K562 (cell line): ENCODE measurements around the gene CLNK. TPM values are rescaled to one million over a fixed set of nuclear protein-coding genes. Genes with fewer than 3 reads are reported as not detected.

Source experiments
- ARID2 ChIP-seq: fragments of 450-650 bp; IDR thresholded peaks from 2 replicates; pipeline ENCODE4 v1.6.1; 2017; ENCODE audit warnings: antibody characterized with exemption, mild to moderate bottlenecking
- IFI16 ChIP-seq: fragments of 250-450 bp; sonication (Bioruptor Pico); IDR thresholded peaks from 2 replicates; pipeline ENCODE4 v2.1.2; 2022; ENCODE audit warnings: mild to moderate bottlenecking, inconsistent platforms
- MAFK ChIP-seq: IDR thresholded peaks from 2 replicates; pipeline ENCODE4 v1.6.1; 2011; ENCODE audit warnings: low read length, improper control_type of control experiment
- PPARD ChIP-seq: fragments of 250-450 bp; sonication (Bioruptor Pico); IDR thresholded peaks from 2 replicates; pipeline ENCODE4 v1.8.0; 2022; ENCODE audit warnings: inconsistent platforms, mild to moderate bottlenecking, moderate library complexity
- polyA plus RNA-seq, 8 experiments: library from polyadenylated mRNA; depleted of rRNA in 4 of 8; stranded (reverse) in 5 of 8; unstranded in 3 of 8; fragments of >200 nt; fragmentation: Nextera tagmentation in 2 of 8; fragmentation: Illumina TruSeq in 1 of 8; extraction: Ambion mirVana in 2 of 8; extraction: Trizol in 1 of 8; gene quantifications; 2 replicates each; pipeline versions ENCODE4 v1.2.1 to v1.2.3, GENCODE V29; 2011 to 2014; ENCODE audit warnings: inconsistent platforms in 1 of 8, missing spikeins in 1 of 8
- total RNA-seq, 7 experiments: library from RNA; depleted of rRNA in 6 of 7; stranded (reverse); fragments of >200 nt in 6 of 7; fragmentation: Illumina TruSeq in 2 of 7; extraction: Trizol in 2 of 7; gene quantifications; 2 replicates each; pipeline versions ENCODE4 v1.2.1 to v1.2.3, GENCODE V29; 2011 to 2021; ENCODE audit warnings: low replicate concordance in 1 of 7
- TF ChIP-seq, protein P1 (sequence below), 2 experiments: fragments of 450-650 bp; IDR thresholded peaks; 2 replicates each; pipeline ENCODE4 v1.6.1; 2016; ENCODE audit warnings: mild to moderate bottlenecking in 2 of 2, borderline replicate concordance in 1 of 2, low read depth in 1 of 2, moderate library complexity in 1 of 2

Gene CLNK
- total and polyA plus RNA-seq, 9 of the 15 experiments (the other 6 are each of a cell fraction or from before 2014, with no cell fraction given) = not detected

- TF ChIP-seq, protein P1, sequence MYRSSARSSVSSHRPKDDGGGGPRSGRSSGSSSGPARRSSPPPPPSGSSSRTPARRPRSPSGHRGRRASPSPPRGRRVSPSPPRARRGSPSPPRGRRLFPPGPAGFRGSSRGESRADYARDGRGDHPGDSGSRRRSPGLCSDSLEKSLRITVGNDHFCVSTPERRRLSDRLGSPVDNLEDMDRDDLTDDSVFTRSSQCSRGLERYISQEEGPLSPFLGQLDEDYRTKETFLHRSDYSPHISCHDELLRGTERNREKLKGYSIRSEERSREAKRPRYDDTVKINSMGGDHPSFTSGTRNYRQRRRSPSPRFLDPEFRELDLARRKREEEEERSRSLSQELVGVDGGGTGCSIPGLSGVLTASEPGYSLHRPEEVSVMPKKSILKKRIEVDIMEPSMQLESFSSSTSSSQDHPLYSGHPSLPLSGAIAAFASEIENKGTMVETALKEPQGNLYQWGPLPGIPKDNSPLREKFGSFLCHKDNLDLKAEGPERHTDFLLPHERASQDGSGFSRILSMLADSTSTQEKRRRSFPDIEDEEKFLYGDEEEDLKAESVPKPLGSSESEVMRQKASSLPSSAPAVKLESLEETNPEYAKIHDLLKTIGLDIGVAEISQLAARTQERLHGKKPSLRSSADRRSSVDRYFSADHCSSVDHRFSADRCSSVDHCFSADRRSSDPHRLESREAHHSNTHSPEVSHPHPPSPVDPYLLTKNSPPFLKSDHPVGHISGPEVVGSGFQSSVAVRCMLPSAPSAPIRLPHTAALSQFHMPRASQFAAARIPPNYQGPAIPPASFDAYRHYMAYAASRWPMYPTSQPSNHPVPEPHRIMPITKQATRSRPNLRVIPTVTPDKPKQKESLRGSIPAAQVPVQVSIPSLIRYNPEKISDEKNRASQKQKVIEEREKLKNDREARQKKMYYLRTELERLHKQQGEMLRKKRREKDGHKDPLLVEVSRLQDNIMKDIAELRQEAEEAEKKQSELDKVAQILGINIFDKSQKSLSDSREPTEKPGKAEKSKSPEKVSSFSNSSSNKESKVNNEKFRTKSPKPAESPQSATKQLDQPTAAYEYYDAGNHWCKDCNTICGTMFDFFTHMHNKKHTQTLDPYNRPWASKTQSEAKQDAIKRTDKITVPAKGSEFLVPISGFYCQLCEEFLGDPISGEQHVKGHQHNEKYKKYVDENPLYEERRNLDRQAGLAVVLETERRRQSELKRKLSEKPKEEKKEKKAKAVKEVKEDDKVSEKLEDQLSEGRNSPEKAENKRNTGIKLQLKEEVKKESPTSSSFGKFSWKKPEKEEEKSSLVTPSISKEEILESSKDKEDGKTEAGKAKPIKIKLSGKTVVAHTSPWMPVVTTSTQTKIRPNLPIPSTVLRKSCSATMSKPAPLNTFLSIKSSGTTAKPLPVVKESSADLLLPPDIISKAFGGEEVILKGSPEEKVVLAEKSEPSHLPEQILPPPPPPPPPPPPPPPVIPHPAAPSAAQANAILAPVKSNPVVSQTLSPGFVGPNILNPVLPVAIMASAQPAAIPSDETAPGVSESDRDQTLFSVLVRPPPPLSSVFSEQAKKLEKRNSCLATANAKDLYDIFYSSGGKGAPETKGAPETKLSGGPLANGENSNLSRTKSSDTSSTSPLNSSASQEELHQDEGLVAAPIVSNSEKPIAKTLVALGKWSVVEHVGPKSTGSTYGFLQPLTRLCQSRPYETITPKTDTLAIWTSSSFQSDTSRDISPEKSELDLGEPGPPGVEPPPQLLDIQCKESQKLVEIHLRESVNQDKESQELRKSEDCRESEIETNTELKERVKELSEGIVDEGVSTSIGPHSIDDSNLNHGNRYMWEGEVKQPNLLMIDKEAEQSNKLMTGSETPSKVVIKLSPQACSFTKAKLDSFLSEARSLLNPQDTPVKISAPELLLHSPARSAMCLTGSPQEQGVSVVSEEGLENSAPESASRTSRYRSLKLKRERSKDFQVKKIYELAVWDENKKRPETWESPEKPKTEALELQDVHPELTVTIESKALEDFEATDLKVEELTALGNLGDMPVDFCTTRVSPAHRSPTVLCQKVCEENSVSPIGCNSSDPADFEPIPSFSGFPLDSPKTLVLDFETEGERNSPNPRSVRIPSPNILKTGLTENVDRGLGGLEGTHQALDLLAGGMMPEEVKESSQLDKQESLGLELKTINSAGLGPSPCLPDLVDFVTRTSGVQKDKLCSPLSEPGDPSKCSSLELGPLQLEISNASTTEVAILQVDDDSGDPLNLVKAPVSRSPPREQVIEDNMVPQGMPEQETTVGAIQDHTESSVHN (IDR thresholded peaks at IDR 0.05; ENCODE audit: borderline replicate concordance in 1 of 2, low read depth in 1 of 2) = no peak
- TF ChIP-seq ARID2 = no peak
- TF ChIP-seq MAFK = no peak
- TF ChIP-seq IFI16 = no peak
- TF ChIP-seq PPARD = no peak
Measured at GRCh38 chr4:10437735-10438134, 246.8 kb downstream of the CLNK start (continued).

Other genes with a start within 250 kb of the CLNK start
- gene ZNF518B, start 227.3 kb downstream of the CLNK start, total RNA-seq (2014; rRNA removed) = 35.1 and 37.5 TPM in 2 replicates
- 47.4 and 51.9 TPM in 2 replicates for gene ZNF518B, start 227.3 kb downstream of the CLNK start, total RNA-seq (2014; rRNA removed; fragmentation: Illumina TruSeq; extraction: Trizol)
- 44.0 and 48.9 TPM in 2 replicates for gene ZNF518B, start 227.3 kb downstream of the CLNK start, total RNA-seq (2015; rRNA removed; fragmentation: Illumina TruSeq; extraction: Trizol)
- gene ZNF518B, start 227.3 kb downstream of the CLNK start, total RNA-seq (2021) = 38.1 and 38.4 TPM in 2 replicates
- gene ZNF518B, start 227.3 kb downstream of the CLNK start, polyA plus RNA-seq (2011; rRNA removed) = 29.4 and 48.1 TPM in 2 replicates
- gene ZNF518B, start 227.3 kb downstream of the CLNK start, polyA plus RNA-seq (2014; fragmentation: Illumina TruSeq; extraction: Trizol) = 24.6 and 28.8 TPM in 2 replicates
- 10 to 100 TPM; 13.1 TPM for gene ZNF518B, start 227.3 kb downstream of the CLNK start, polyA plus RNA-seq (2014; fragmentation: Nextera tagmentation; extraction: Ambion mirVana)
- gene ZNF518B, start 227.3 kb downstream of the CLNK start, polyA plus RNA-seq (2014; rRNA removed) = 19.3 and 19.8 TPM in 2 replicates